Mesendoderm (in vitro differentiated cells): Measurements from ENCODE around the gene SPEF2.

ENCODE experiments used
- DNase-seq: peaks from one replicate; pipeline ENCODE4 v3.0.0; 2013
- H2AK5ac ChIP-seq: 2 replicates; pipeline ENCODE4 v1.6.1; 2013; ENCODE audit warnings: low read length, inconsistent platforms
- H2BK120ac ChIP-seq: 2 replicates; pipeline ENCODE4 v1.6.1; 2013; ENCODE audit warnings: low read depth, mild to moderate bottlenecking, low read length, moderate library complexity, mixed read lengths
- H2BK15ac ChIP-seq: replicated peaks from 2 replicates; pipeline ENCODE4 v1.6.1; 2013; ENCODE audit warnings: low read depth, mild to moderate bottlenecking, moderate library complexity
- H2BK5ac ChIP-seq: 2 replicates; pipeline ENCODE4 v1.6.1; 2013; ENCODE audit warnings: low read length, inconsistent platforms
- H3K18ac ChIP-seq: 2 replicates; pipeline ENCODE4 v1.6.1; 2013; ENCODE audit warnings: mild to moderate bottlenecking, low read length, mixed read lengths
- H3K23ac ChIP-seq: one replicate; pipeline ENCODE4 v1.6.1; 2013; ENCODE audit warnings: low read length
- H3K27ac ChIP-seq: 2 replicates; pipeline ENCODE4 v1.5.1; 2013; ENCODE audit warnings: low read depth, mild to moderate bottlenecking, inconsistent platforms, low read length, moderate library complexity
- H3K27me3 ChIP-seq: 2 replicates; pipeline ENCODE4 v1.6.1; 2013; ENCODE audit warnings: low read length, control low read depth, mild to moderate bottlenecking, inconsistent platforms; ENCODE audit not compliant: insufficient read depth, poor library complexity
- H3K36me3 ChIP-seq: 2 replicates; pipeline ENCODE4 v1.6.1; 2013; ENCODE audit warnings: low read length, inconsistent platforms; ENCODE audit not compliant: control insufficient read depth, insufficient read depth
- H3K4ac ChIP-seq: one replicate; pipeline ENCODE4 v1.6.1; 2013; ENCODE audit warnings: low read depth, mild to moderate bottlenecking, low read length, moderate library complexity
- H3K4me1 ChIP-seq: 2 replicates; pipeline ENCODE4 v1.6.1; 2013; ENCODE audit warnings: low read depth, low read length, inconsistent platforms; ENCODE audit not compliant: control insufficient read depth
- H3K4me2 ChIP-seq: 2 replicates; pipeline ENCODE4 v1.6.1; 2013; ENCODE audit warnings: low read length
- H3K4me3 ChIP-seq: 2 replicates; pipeline ENCODE4 v1.5.1; 2013; ENCODE audit warnings: mild to moderate bottlenecking, low read length
- H3K56ac ChIP-seq: one replicate; pipeline ENCODE4 v1.6.1; 2013; ENCODE audit warnings: low read length
- H3K79me1 ChIP-seq: 2 replicates; pipeline ENCODE4 v1.6.1; 2013; ENCODE audit warnings: low read length, inconsistent platforms
- H3K79me2 ChIP-seq: 2 replicates; pipeline ENCODE4 v1.6.1; 2013; ENCODE audit warnings: mild to moderate bottlenecking, low read length; ENCODE audit not compliant: control insufficient read depth, insufficient read depth
- H3K9ac ChIP-seq: 2 replicates; pipeline ENCODE4 v1.6.1; 2013; ENCODE audit warnings: low read length, inconsistent platforms
- H4K5ac ChIP-seq: one replicate; pipeline ENCODE4 v1.6.1; 2013; ENCODE audit warnings: low read length
- H4K8ac ChIP-seq: one replicate; pipeline ENCODE4 v1.6.1; 2013; ENCODE audit warnings: low read depth, mild to moderate bottlenecking, control low read depth, low read length, moderate library complexity
- WGBS: extraction: QIAGEN DNeasy Blood & Tissue Kit; methylation state at CpG from one replicate; pipeline ENCODE4 v1.1.7; 2013; ENCODE audit warnings: low lambda C conversion rate, missing lambda C conversion rate; ENCODE audit not compliant: insufficient coverage; ENCODE audit errors: extremely low coverage; 5-methylcytosine and 5-hydroxymethylcytosine counted together

Gene SPEF2

DNA sequence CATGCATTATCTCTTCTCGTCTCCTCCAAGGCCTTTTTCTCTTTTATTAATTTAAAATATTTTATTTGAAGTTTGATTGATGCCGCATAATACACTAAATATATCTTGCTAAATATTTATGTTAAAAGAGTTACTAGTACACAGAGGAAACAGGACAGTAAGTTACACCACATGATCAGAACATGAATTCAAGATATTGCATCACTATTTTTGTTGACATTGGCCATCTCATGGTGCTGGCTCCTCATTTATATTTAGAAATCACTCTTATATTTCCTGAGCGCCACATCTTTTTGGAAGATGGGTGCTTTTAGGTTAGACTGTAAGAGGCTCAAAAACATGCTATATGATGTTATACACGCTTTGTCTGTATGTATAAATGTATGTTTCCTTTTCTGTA is 23.0 kb downstream of the SPEF2 start:
- Histone ChIP-seq H4K5ac (no peak overlapping the region), H3K9ac (no peak overlapping the region), H3K56ac (no peak overlapping the region), H3K4ac (no peak overlapping the region), H3K27me3 (no peaks in the 10 kb centered on the region), H3K79me2 (no peaks in the 10 kb centered on the region), H3K79me1 (no peaks in the 10 kb centered on the region), H4K8ac (no peak overlapping the region), H3K4me1 (no peaks in the 10 kb centered on the region), H2BK15ac (no peak overlapping the region), H3K18ac (no peak overlapping the region), H2AK5ac (no peak overlapping the region), H3K4me2 (no peak overlapping the region), H3K4me3 (no peak overlapping the region), H2BK5ac (no peak overlapping the region), H3K23ac (no peak overlapping the region), H2BK120ac (no peak overlapping the region), H3K27ac (no peak overlapping the region), H3K36me3 (no peaks in the 10 kb centered on the region)
- DNase-seq = no peak
- no CpG with 5 or more reads among the region's 4 CpGs for WGBS

DNA sequence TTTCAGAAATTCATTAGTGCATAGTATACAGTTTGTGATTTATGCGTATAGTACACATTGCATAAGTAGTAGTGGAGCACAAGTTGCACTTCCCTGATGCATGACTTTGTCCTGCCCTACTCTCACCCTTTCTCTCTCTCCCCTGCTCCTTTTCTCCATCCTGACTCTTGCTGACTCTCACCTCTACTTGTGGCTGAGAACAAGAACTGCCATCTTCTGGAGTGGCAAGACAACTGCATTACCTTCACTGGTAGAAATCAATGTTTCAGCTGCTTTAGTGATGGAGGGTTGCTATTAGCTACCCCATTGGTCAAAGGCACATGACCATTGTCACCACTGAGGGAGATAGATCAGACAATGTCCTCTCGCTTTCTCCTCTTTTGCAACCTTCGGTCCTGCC is 26.9 kb downstream of the SPEF2 start:
- WGBS = no CpG with 5 or more reads among the region's 3 CpGs
- H2BK120ac ChIP-seq = no peak overlapping the region
- no peak overlapping the region for H3K27ac ChIP-seq
- peak; percentile 66 for DNase-seq
- H3K9ac ChIP-seq = no peak overlapping the region
- no peak overlapping the region for H2AK5ac ChIP-seq
- no peak overlapping the region for H3K4ac ChIP-seq
- H4K5ac ChIP-seq = no peak overlapping the region
- H2BK5ac ChIP-seq = no peak overlapping the region
- H4K8ac ChIP-seq = no peak overlapping the region
- H3K79me2 ChIP-seq = no peaks in the 10 kb centered on the region
- no peak overlapping the region for H3K56ac ChIP-seq
- no peak overlapping the region for H3K4me2 ChIP-seq
- H3K79me1 ChIP-seq = no peaks in the 10 kb centered on the region
- no peak overlapping the region for H3K18ac ChIP-seq
- no peaks in the 10 kb centered on the region for H3K27me3 ChIP-seq
- no peak overlapping the region for H2BK15ac ChIP-seq
- no peaks in the 10 kb centered on the region for H3K4me1 ChIP-seq
- H3K4me3 ChIP-seq = no peak overlapping the region
- H3K36me3 ChIP-seq = no peaks in the 10 kb centered on the region
- H3K23ac ChIP-seq = no peak overlapping the region

DNA sequence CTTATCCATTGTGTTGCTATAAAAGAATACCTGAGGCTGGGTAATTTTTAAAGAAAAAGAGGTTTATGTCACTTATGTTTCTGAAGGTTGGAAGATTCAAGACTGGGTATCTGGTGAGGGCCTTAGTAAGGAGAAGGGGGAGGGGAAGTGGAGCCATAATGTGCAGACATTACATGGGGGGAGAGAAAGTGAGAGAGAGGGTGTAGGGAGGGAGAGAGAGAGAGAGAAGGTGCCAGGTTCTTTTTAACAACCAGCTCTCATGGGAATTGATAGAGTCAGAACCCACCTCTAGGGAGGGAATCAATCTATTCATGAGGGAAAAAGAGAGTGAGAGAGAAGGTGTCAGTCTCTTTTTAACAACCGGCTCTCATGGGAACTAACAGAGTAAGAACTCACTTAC is 29.5 kb downstream of the SPEF2 start:
- no peaks in the 10 kb centered on the region for H3K4me1 ChIP-seq
- H3K4me2 ChIP-seq = no peak overlapping the region
- H3K4ac ChIP-seq = no peak overlapping the region
- no peaks in the 10 kb centered on the region for H3K79me2 ChIP-seq
- H3K4me3 ChIP-seq = no peak overlapping the region
- no peak overlapping the region for H2AK5ac ChIP-seq
- no peaks in the 10 kb centered on the region for H3K36me3 ChIP-seq
- no peak overlapping the region for H4K5ac ChIP-seq
- H3K9ac ChIP-seq = no peak overlapping the region
- H3K27ac ChIP-seq = no peak overlapping the region
- no peak overlapping the region for H2BK15ac ChIP-seq
- no peak overlapping the region for H3K56ac ChIP-seq
- H3K23ac ChIP-seq = no peak overlapping the region
- H2BK5ac ChIP-seq = no peak overlapping the region
- H3K18ac ChIP-seq = no peak overlapping the region
- H3K27me3 ChIP-seq = no peaks in the 10 kb centered on the region
- no peak overlapping the region for H4K8ac ChIP-seq
- WGBS = no CpG with 5 or more reads among the region's 1 CpG
- no peak overlapping the region for H2BK120ac ChIP-seq
- DNase-seq = no peak
- H3K79me1 ChIP-seq = no peaks in the 10 kb centered on the region

DNA sequence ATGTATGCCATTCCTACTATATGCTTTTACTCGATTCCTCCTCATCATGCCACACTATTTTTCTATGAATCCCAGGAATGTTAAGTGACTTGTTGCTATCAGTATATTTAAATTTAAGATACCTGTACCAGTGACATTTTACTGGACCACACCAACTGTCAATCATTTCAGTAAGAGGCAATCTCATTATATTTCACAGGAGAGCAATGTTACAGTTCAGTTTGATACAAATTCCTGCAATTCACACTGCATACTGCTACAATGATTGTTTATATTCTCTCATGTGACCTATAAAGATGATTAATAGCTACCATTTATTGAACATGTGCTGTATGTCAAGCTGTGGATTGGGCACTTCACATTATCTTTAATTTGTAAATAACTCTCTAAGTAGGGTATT is 30.0 kb downstream of the SPEF2 start:
- Histone ChIP-seq H4K8ac (no peak overlapping the region), H2AK5ac (no peak overlapping the region), H3K4me2 (no peak overlapping the region), H2BK120ac (no peak overlapping the region), H3K27me3 (no peaks in the 10 kb centered on the region), H3K56ac (no peak overlapping the region), H3K27ac (no peak overlapping the region), H3K18ac (no peak overlapping the region), H3K4me3 (no peak overlapping the region), H2BK5ac (no peak overlapping the region), H3K79me2 (no peaks in the 10 kb centered on the region), H3K36me3 (no peaks in the 10 kb centered on the region), H3K79me1 (no peaks in the 10 kb centered on the region), H3K4ac (no peak overlapping the region), H4K5ac (no peak overlapping the region), H3K4me1 (no peaks in the 10 kb centered on the region), H2BK15ac (no peak overlapping the region), H3K23ac (no peak overlapping the region), H3K9ac (no peak overlapping the region)
- WGBS = no CpG with 5 or more reads among the region's 1 CpG
- DNase-seq = no peak

DNA sequence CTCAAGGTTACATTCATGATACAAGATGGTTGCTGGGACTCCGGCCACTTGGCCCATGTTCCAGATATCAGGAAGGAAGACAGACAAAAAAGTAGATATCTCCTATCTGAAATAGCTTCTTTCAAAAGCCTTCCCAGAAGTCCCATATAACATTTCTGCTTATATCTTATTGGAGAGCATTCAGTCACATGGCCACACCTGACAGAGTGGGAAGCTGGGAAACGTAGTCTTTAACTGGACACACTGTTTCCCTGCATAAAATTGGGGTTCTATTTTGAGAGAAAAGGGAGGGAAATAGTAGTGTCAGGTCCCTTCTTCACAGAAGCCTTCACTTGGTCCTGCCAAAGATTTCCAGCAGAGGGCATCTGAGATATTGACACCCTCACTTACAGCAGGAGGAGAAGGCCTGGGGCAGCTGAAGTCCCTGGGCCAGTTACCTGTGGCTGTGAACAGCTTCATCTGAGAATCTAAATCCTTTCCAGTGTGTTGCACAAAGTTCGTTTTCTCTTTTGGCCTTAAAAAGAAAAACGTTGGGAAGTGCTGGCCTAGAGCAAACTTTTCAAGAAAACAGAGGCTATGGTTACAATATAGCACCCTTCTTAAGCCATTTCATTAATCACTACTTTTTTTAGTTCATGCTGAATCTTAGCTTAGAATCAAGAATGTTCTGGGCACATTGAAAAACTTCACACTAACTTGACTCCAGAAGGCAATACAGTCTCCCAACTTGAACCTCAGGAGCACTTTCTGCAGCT is 33.5 kb downstream of the SPEF2 start:
- H2BK5ac ChIP-seq = no peak overlapping the region
- H3K18ac ChIP-seq = no peak overlapping the region
- H3K4ac ChIP-seq = no peak overlapping the region
- H3K9ac ChIP-seq = no peak overlapping the region
- no peak overlapping the region for H3K27ac ChIP-seq
- no peak overlapping the region for H4K5ac ChIP-seq
- DNase-seq = peak; percentile 78
- H3K79me1 ChIP-seq = no peaks in the 10 kb centered on the region
- H2BK120ac ChIP-seq = no peak overlapping the region
- no peaks in the 10 kb centered on the region for H3K79me2 ChIP-seq
- no peak overlapping the region for H3K23ac ChIP-seq
- no peak overlapping the region for H2AK5ac ChIP-seq
- no peak overlapping the region for H2BK15ac ChIP-seq
- WGBS = no CpG with 5 or more reads among the region's 4 CpGs
- H3K4me1 ChIP-seq = no peaks in the 10 kb centered on the region
- no peak overlapping the region for H3K4me2 ChIP-seq
- H3K27me3 ChIP-seq = no peaks in the 10 kb centered on the region
- H3K4me3 ChIP-seq = no peak overlapping the region
- H3K56ac ChIP-seq = no peak overlapping the region
- no peak overlapping the region for H4K8ac ChIP-seq
- H3K36me3 ChIP-seq = no peaks in the 10 kb centered on the region

DNA sequence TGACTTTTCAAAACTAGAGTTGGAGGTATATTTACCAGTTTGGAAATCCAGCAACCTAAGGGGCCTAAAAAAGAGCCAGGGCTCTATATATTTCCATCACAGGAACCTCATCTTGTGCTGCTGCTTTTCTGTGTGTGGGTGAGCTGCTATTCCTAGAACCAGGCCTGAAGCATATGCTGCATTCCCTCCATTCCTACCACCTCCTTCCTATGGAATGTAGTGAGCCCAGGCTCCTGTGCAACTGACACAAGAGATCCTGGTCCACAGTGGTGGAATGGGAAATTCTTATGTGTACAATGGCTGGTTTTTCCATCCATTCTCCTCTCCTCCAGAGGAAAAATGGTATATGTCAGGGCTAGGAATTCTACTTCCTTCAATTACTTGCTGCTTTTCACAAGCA is 39.1 kb downstream of the SPEF2 start:
- Histone ChIP-seq H3K18ac (no peak overlapping the region), H3K79me1 (no peaks in the 10 kb centered on the region), H3K4me2 (no peak overlapping the region), H3K4me1 (no peaks in the 10 kb centered on the region), H3K27ac (no peak overlapping the region), H3K79me2 (no peaks in the 10 kb centered on the region), H2AK5ac (no peak overlapping the region), H3K27me3 (no peaks in the 10 kb centered on the region), H3K56ac (no peak overlapping the region), H3K23ac (no peak overlapping the region), H3K4me3 (no peak overlapping the region), H3K4ac (no peak overlapping the region), H2BK120ac (no peak overlapping the region), H3K36me3 (no peaks in the 10 kb centered on the region), H2BK5ac (no peak overlapping the region), H2BK15ac (no peak overlapping the region), H4K8ac (no peak overlapping the region), H4K5ac (no peak overlapping the region), H3K9ac (no peak overlapping the region)
- peak; percentile 77 for DNase-seq
